H9 (cell line): ENCODE measurements around the gene LOXHD1. TPM values are rescaled to one million over a fixed set of nuclear protein-coding genes. Genes with fewer than 3 reads are reported as not detected.

Source experiments
- DNase-seq: peaks from one replicate; pipeline ENCODE4 v3.0.0-alpha.2; 2017
- H2AFZ ChIP-seq: one replicate; pipeline ENCODE4 v1.6.1; 2013; ENCODE audit warnings: mild to moderate bottlenecking, low read length, control low read depth, moderate library complexity
- H2AK5ac ChIP-seq: 2 replicates; pipeline ENCODE4 v1.6.1; 2013; ENCODE audit warnings: low read length, control low read depth, mixed read lengths; ENCODE audit not compliant: insufficient read length
- H2BK120ac ChIP-seq: one replicate; pipeline ENCODE4 v1.6.1; 2013; ENCODE audit warnings: low read depth, mild to moderate bottlenecking, low read length, control low read depth, inconsistent platforms; ENCODE audit not compliant: poor library complexity, severe bottlenecking
- H2BK12ac ChIP-seq: 2 replicates; pipeline ENCODE4 v1.6.1; 2013; ENCODE audit warnings: low read length, control low read depth, mixed read lengths, low read depth; ENCODE audit not compliant: insufficient read length
- H2BK15ac ChIP-seq: 2 replicates; pipeline ENCODE4 v1.6.1; 2013; ENCODE audit warnings: low read depth, low read length, control low read depth
- H2BK20ac ChIP-seq: one replicate; pipeline ENCODE4 v1.6.1; 2013; ENCODE audit warnings: low read depth, mild to moderate bottlenecking, low read length, control low read depth, inconsistent platforms; ENCODE audit not compliant: poor library complexity, severe bottlenecking
- H2BK5ac ChIP-seq: 2 replicates; pipeline ENCODE4 v1.6.1; 2013; ENCODE audit warnings: low read length, control low read depth, mixed read lengths; ENCODE audit not compliant: insufficient read length
- H3K14ac ChIP-seq: 2 replicates; pipeline ENCODE4 v1.6.1; 2013; ENCODE audit warnings: low read length, control low read depth; ENCODE audit not compliant: insufficient read depth
- H3K18ac ChIP-seq: 2 replicates; pipeline ENCODE4 v1.6.1; 2013; ENCODE audit warnings: low read depth, mild to moderate bottlenecking, mixed read lengths, low read length, control low read depth; ENCODE audit not compliant: insufficient read length
- H3K23ac ChIP-seq: 2 replicates; pipeline ENCODE4 v1.6.1; 2013; ENCODE audit warnings: low read length, control low read depth, mixed read lengths, low read depth; ENCODE audit not compliant: insufficient read length
- H3K23me2 ChIP-seq: 2 replicates; pipeline ENCODE4 v1.6.1; 2013; ENCODE audit warnings: low read depth, mild to moderate bottlenecking, mixed read lengths, low read length, control low read depth; ENCODE audit not compliant: insufficient read length, poor library complexity, severe bottlenecking
- H3K27ac ChIP-seq: 2 replicates; pipeline ENCODE4 v1.5.1; 2013; ENCODE audit warnings: low read length, control low read depth, mixed read lengths, low read depth; ENCODE audit not compliant: insufficient read length
- H3K27me3 ChIP-seq: 2 replicates; pipeline ENCODE4 v1.6.1; 2013; ENCODE audit warnings: low read length, control low read depth, inconsistent platforms; ENCODE audit not compliant: insufficient read depth
- H3K4ac ChIP-seq: 2 replicates; pipeline ENCODE4 v1.6.1; 2013; ENCODE audit warnings: low read depth, mild to moderate bottlenecking, control low read depth, inconsistent platforms, low read length, moderate library complexity
- H3K4me1 ChIP-seq: 2 replicates; pipeline ENCODE4 v1.6.1; 2013; ENCODE audit warnings: low read length, control low read depth, inconsistent platforms; ENCODE audit not compliant: insufficient read depth
- H3K4me2 ChIP-seq: 2 replicates; pipeline ENCODE4 v1.6.1; 2013; ENCODE audit warnings: low read length, control low read depth, mixed read lengths; ENCODE audit not compliant: insufficient read length, insufficient read depth
- H3K56ac ChIP-seq: 2 replicates; pipeline ENCODE4 v1.6.1; 2013; ENCODE audit warnings: low read depth, mild to moderate bottlenecking, mixed read lengths, low read length, control low read depth; ENCODE audit not compliant: insufficient read length
- H3K79me1 ChIP-seq: 2 replicates; pipeline ENCODE4 v1.6.1; 2013; ENCODE audit warnings: low read depth, mild to moderate bottlenecking, moderate library complexity, low read length, control low read depth, inconsistent platforms; ENCODE audit not compliant: insufficient read depth, poor library complexity, severe bottlenecking
- H3K79me2 ChIP-seq: 2 replicates; pipeline ENCODE4 v1.6.1; 2013; ENCODE audit warnings: low read length, control low read depth, inconsistent platforms; ENCODE audit not compliant: insufficient read depth
- H3K9ac ChIP-seq: 2 replicates; pipeline ENCODE4 v1.6.1; 2013; ENCODE audit warnings: low read length, control low read depth, mixed read lengths; ENCODE audit not compliant: insufficient read length; ENCODE audit errors: extremely low read depth
- H3K9me3 ChIP-seq: one replicate; pipeline ENCODE4 v1.6.1; 2013; ENCODE audit warnings: low read depth, low read length, inconsistent platforms; ENCODE audit not compliant: control insufficient read depth
- H3T11ph ChIP-seq: one replicate; pipeline ENCODE4 v1.6.1; 2013; ENCODE audit warnings: mild to moderate bottlenecking, low read length, control low read depth, inconsistent platforms
- H4K20me1 ChIP-seq: one replicate; pipeline ENCODE4 v1.6.1; 2013; ENCODE audit not compliant: control insufficient read depth, insufficient read length, insufficient read depth
- H4K5ac ChIP-seq: 2 replicates; pipeline ENCODE4 v1.6.1; 2013; ENCODE audit warnings: low read depth, mild to moderate bottlenecking, mixed read lengths, low read length, control low read depth; ENCODE audit not compliant: insufficient read length
- H4K8ac ChIP-seq: replicated peaks from 2 replicates; pipeline ENCODE4 v1.6.1; 2013; ENCODE audit warnings: low read length, control low read depth, mixed read lengths, low read depth; ENCODE audit not compliant: insufficient read length
- H4K91ac ChIP-seq: 2 replicates; pipeline ENCODE4 v1.6.1; 2013; ENCODE audit warnings: low read depth, mild to moderate bottlenecking, moderate library complexity, mixed read lengths, low read length, control low read depth; ENCODE audit not compliant: insufficient read length
- H3K27ac Mint-ChIP-seq, 3 experiments: 2 replicates in 2 of 3; 3 replicates in 1 of 3; pipeline ENCODE4 v1.8.0; 2020 to 2021; ENCODE audit warnings: mixed read lengths in 3 of 3, mild to moderate bottlenecking in 1 of 3, moderate library complexity in 1 of 3
- H3K27me3 Mint-ChIP-seq: 2 replicates; pipeline ENCODE4 v1.8.0; 2021; ENCODE audit warnings: low read depth, mild to moderate bottlenecking, moderate library complexity, mixed read lengths
- H3K36me3 Mint-ChIP-seq, 3 experiments: 2 replicates in 2 of 3; 3 replicates in 1 of 3; pipeline ENCODE4 v1.8.0; 2020 to 2021; ENCODE audit warnings: low read depth in 3 of 3, mixed read lengths in 3 of 3; ENCODE audit not compliant: insufficient read depth in 1 of 3
- H3K4me1 Mint-ChIP-seq, 2 experiments: 2 replicates each; pipeline ENCODE4 v1.8.0; 2020; ENCODE audit warnings: mixed read lengths in 2 of 2
- H3K4me3 Mint-ChIP-seq, 2 experiments: 2 replicates in 1 of 2; 3 replicates in 1 of 2; pipeline ENCODE4 v1.8.0; 2020 to 2021; ENCODE audit warnings: mild to moderate bottlenecking in 2 of 2, mixed read lengths in 2 of 2, moderate library complexity in 1 of 2
- H3K9me3 Mint-ChIP-seq, 2 experiments: 2 replicates in 1 of 2; 3 replicates in 1 of 2; pipeline ENCODE4 v1.8.0; 2020; ENCODE audit warnings: mild to moderate bottlenecking in 2 of 2, mixed read lengths in 2 of 2, moderate library complexity in 1 of 2
- WGBS: extraction: QIAGEN DNeasy Blood & Tissue Kit; methylation state at CpG from one replicate; pipeline ENCODE4 v1.1.7; 2013; ENCODE audit warnings: missing lambda C conversion rate, low lambda C conversion rate, mixed read lengths; ENCODE audit not compliant: insufficient read length; ENCODE audit errors: extremely low coverage; 5-methylcytosine and 5-hydroxymethylcytosine counted together
- total RNA-seq: library from RNA; stranded (reverse); gene quantifications from 2 replicates; pipeline ENCODE4 v1.2.1, GENCODE V29; 2021
- TF ChIP-seq, protein P1 (sequence below): fragments of 200-600 bp; sonication (generic); conservative IDR thresholded peaks from 3 replicates; pipeline ENCODE4 v1.8.0; 2021; ENCODE audit warnings: antibody characterized with exemption, mild to moderate bottlenecking

The LOXHD1 gene
- total RNA-seq, 1 experiment from 2014 or later = 0.07 TPM

DNA sequence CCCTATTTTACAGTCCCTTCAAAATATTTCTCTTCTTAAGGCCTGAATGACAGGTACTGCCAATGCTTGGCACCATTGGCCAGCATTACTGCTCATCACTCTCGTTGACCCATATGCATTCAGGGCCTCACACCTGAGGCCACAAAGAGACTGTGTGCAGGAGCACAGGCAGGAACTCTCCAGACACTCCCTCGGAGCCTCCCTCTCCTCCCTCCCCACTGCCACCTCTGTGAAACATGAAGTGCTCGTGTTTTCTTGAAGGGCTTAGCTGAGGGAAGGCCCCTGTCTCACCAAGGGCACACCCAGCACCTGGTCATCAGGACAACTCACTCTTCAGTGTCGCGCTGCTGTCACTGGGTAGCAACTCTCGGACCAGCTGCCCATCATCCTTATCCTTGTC, 85.3 kb downstream of the LOXHD1 start:
- Mint-ChIP-seq H3K9me3 (no peaks in the 10 kb centered on the region), H3K36me3 (no peaks in the 10 kb centered on the region; a peak in 1 of 7 replicates), H3K4me3 (no peak overlapping the region), H3K27ac (no peak overlapping the region), H3K27me3 (peaks cover 9% of the 10 kb centered on the region), H3K4me1 (no peaks in the 10 kb centered on the region; a peak in 1 of 4 replicates)
- Histone ChIP-seq H4K20me1 (no peaks in the 10 kb centered on the region), H4K91ac (no peak overlapping the region), H2AK5ac (no peak overlapping the region), H3K79me1 (no peaks in the 10 kb centered on the region), H2BK120ac (no peak overlapping the region), H2BK5ac (no peak overlapping the region), H3K4me2 (no peak overlapping the region), H3K23ac (no peak overlapping the region), H3K23me2 (no peaks in the 10 kb centered on the region), H2BK20ac (no peak overlapping the region), H3K56ac (no peak overlapping the region), H3K4me1 (no peaks in the 10 kb centered on the region), H3K27me3 (no peaks in the 10 kb centered on the region), H3K9ac (no peak overlapping the region), H3K9me3 (no peaks in the 10 kb centered on the region), H3K14ac (no peak overlapping the region), H4K5ac (no peak overlapping the region), H3K18ac (no peak overlapping the region), H3T11ph (no peak overlapping the region), H3K79me2 (no peaks in the 10 kb centered on the region), H4K8ac (no peak overlapping the region), H2BK15ac (no peak overlapping the region), H2BK12ac (no peak overlapping the region), H3K4ac (no peak overlapping the region), H2AFZ (no peak overlapping the region), H3K27ac (no peak overlapping the region)
- TF ChIP-seq, protein P1, sequence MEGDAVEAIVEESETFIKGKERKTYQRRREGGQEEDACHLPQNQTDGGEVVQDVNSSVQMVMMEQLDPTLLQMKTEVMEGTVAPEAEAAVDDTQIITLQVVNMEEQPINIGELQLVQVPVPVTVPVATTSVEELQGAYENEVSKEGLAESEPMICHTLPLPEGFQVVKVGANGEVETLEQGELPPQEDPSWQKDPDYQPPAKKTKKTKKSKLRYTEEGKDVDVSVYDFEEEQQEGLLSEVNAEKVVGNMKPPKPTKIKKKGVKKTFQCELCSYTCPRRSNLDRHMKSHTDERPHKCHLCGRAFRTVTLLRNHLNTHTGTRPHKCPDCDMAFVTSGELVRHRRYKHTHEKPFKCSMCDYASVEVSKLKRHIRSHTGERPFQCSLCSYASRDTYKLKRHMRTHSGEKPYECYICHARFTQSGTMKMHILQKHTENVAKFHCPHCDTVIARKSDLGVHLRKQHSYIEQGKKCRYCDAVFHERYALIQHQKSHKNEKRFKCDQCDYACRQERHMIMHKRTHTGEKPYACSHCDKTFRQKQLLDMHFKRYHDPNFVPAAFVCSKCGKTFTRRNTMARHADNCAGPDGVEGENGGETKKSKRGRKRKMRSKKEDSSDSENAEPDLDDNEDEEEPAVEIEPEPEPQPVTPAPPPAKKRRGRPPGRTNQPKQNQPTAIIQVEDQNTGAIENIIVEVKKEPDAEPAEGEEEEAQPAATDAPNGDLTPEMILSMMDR = no peak
- WGBS = no CpG with 5 or more reads among the region's 6 CpGs
- DNase-seq = no peak
